ENCODE data around the gene CDH16. TPM values are rescaled to one million over a fixed set of nuclear protein-coding genes. Genes with fewer than 3 reads are reported as not detected.
A peak's percentile ranks its signal among the peaks of the same experiment; 100 is the strongest.

Gene CDH16
- total and polyA plus RNA-seq, 11 donors, result 0.08 to 1.6 (median 0.17) TPM; not detected in 5

GRCh38 chr16:66919569-66920298, 1.0 kb upstream of the CDH16 start:
- TF ChIP-seq, protein P1, sequence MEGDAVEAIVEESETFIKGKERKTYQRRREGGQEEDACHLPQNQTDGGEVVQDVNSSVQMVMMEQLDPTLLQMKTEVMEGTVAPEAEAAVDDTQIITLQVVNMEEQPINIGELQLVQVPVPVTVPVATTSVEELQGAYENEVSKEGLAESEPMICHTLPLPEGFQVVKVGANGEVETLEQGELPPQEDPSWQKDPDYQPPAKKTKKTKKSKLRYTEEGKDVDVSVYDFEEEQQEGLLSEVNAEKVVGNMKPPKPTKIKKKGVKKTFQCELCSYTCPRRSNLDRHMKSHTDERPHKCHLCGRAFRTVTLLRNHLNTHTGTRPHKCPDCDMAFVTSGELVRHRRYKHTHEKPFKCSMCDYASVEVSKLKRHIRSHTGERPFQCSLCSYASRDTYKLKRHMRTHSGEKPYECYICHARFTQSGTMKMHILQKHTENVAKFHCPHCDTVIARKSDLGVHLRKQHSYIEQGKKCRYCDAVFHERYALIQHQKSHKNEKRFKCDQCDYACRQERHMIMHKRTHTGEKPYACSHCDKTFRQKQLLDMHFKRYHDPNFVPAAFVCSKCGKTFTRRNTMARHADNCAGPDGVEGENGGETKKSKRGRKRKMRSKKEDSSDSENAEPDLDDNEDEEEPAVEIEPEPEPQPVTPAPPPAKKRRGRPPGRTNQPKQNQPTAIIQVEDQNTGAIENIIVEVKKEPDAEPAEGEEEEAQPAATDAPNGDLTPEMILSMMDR (IDR thresholded peaks at IDR 0.05), result no peak
- no peak for TF ChIP-seq POLR2A (IDR thresholded peaks at IDR 0.05)
- Histone ChIP-seq H3K27me3 (peaks cover 0 to 24% (median 0%) of the 10 kb centered on the region in 9 donors), H3K36me3 (peaks cover 0 to 23% (median 0%) of the 10 kb centered on the region in 9 donors), H3K4me1 (peaks cover 0 to 49% (median 21%) of the 10 kb centered on the region in 12 donors), H3K9me3 (no peaks in the 10 kb centered on the region), H3K4me3 (no peak overlapping the region), H3K27ac (peak overlapping the region; percentile 63 to 99 (median 92))
- peak in 3 of 4 donors; percentile 0 to 10 (median 4) for ATAC-seq
- 46 to 51% (median 48%) methylated on average over 4 to 5 of the region's 5 CpGs for WGBS, 4 donors
- intact Hi-C loops (cut with DNase I), result no loop called here
- no peak for DNase-seq

- Histone ChIP-seq H3K4me3 (no peak overlapping the region), H3K27me3 (peaks cover 0 to 10% (median 0%) of the 10 kb centered on the region in 9 donors), H3K27ac (peak overlapping the region in 4 of 12 donors; percentile 86 to 98 (median 97)), H3K9me3 (no peaks in the 10 kb centered on the region), H3K4me1 (peaks cover 0 to 42% (median 20%) of the 10 kb centered on the region in 12 donors), H3K36me3 (peaks cover 0 to 14% (median 0%) of the 10 kb centered on the region in 9 donors)
- TF ChIP-seq, protein P1 (IDR thresholded peaks at IDR 0.05), result no peak
- no peak for TF ChIP-seq POLR2A (IDR thresholded peaks at IDR 0.05)
- intact Hi-C loops (cut with DNase I), result no loop called here
- 78 to 92% (median 87%) methylated on average over 5 to 6 of the region's 6 CpGs for WGBS, 4 donors
- ATAC-seq (no peak), DNase-seq (no peak)
These were observed 330 bp downstream of the CDH16 start for GRCh38 chr16:66918355-66918754.

DNA sequence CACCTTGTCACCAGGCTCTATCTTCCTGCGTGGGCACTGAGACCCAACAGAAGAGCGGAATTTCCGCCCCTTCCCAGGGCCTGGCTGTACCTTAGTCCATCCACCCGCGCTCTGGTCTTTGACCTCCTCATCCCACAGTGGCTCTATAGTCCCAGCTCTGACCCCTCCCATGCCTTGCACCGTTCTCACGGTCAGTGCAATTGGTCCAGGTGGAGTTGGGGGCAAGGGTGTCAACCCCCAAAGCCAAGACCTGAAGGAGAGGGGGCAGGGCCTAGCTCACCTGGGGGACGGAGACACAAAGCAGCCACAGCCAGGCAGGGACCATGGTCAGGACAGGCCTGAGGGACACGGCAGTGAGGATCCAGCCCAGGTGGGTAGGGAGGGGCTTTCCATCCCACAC, 944 bp downstream of the CDH16 start:
- Histone ChIP-seq H3K36me3 (peaks cover 0 to 14% (median 0%) of the 10 kb centered on the region in 9 donors), H3K4me1 (peaks cover 0 to 38% (median 18%) of the 10 kb centered on the region in 12 donors), H3K27me3 (peaks cover 0 to 5% (median 0%) of the 10 kb centered on the region in 9 donors), H3K4me3 (no peak overlapping the region), H3K9me3 (no peaks in the 10 kb centered on the region), H3K27ac (no peak overlapping the region)
- intact Hi-C loops (cut with DNase I), result no loop called here
- DNase-seq (no peak), ATAC-seq (no peak)
- no peak for TF ChIP-seq POLR2A (IDR thresholded peaks at IDR 0.05)
- TF ChIP-seq, protein P1 (IDR thresholded peaks at IDR 0.05), result no peak
- 88 to 96% (median 88%) methylated on average over 9 of the region's 9 CpGs for WGBS, 4 donors

DNA sequence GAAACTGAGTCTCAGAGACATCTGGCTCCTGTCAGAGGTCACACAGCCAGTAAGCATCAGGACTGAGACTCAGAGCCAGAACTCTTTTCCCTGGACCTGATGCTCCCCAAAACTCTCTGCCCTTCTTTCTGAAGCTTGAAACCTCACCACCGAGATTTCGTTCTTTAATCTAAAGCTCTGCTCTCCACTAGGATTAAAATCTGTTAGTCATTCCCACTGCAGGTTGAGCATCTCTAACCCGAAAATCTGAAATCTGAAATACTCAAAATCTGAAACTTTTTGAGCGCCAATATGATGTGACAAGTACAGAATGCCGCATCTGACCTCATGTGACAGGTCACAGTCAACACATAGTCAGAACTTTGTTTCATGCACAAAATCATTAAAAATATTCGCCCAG, 2.2 kb downstream of the CDH16 start:
- DNase-seq, result no peak
- Histone ChIP-seq H3K9me3 (no peaks in the 10 kb centered on the region), H3K27ac (no peak overlapping the region), H3K36me3 (peaks cover 0 to 5% (median 0%) of the 10 kb centered on the region in 9 donors), H3K27me3 (peaks cover 0 to 5% (median 0%) of the 10 kb centered on the region in 9 donors), H3K4me1 (peaks cover 0 to 26% (median 11%) of the 10 kb centered on the region in 12 donors), H3K4me3 (no peak overlapping the region)
- WGBS, 4 donors, result 82 to 93% (median 87%) methylated on average over 6 of the region's 6 CpGs
- no peak for ATAC-seq
- TF ChIP-seq, protein P1 (IDR thresholded peaks at IDR 0.05), result no peak
- no peak for TF ChIP-seq POLR2A (IDR thresholded peaks at IDR 0.05)
- intact Hi-C loops (cut with DNase I), result no loop called here

All from heart left ventricle (tissue), 16 donors.